Endothelial cell (in vitro differentiated cells): Measurements from ENCODE around the gene RHBDL3. TPM values are rescaled to one million over a fixed set of nuclear protein-coding genes. Genes with fewer than 3 reads are reported as not detected.

ENCODE experiments used
- DNase-seq: peaks from one replicate; pipeline ENCODE4 v3.0.0; 2021; ENCODE audit warnings: low spot score
- H3K27ac Mint-ChIP-seq: one replicate; pipeline ENCODE4 v1.8.0; 2021; ENCODE audit warnings: mixed read lengths, inconsistent platforms; ENCODE audit not compliant: unreplicated experiment
- H3K27me3 Mint-ChIP-seq: one replicate; pipeline ENCODE4 v1.8.0; 2021; ENCODE audit warnings: mild to moderate bottlenecking, moderate library complexity, mixed read lengths, inconsistent platforms; ENCODE audit not compliant: unreplicated experiment
- H3K36me3 Mint-ChIP-seq: one replicate; pipeline ENCODE4 v1.8.0; 2021; ENCODE audit warnings: mild to moderate bottlenecking, low read depth, mixed read lengths, inconsistent platforms; ENCODE audit not compliant: unreplicated experiment
- H3K4me1 Mint-ChIP-seq: one replicate; pipeline ENCODE4 v1.8.0; 2021; ENCODE audit warnings: mild to moderate bottlenecking, mixed read lengths, inconsistent platforms; ENCODE audit not compliant: unreplicated experiment
- H3K4me3 Mint-ChIP-seq: one replicate; pipeline ENCODE4 v1.8.0; 2021; ENCODE audit warnings: mild to moderate bottlenecking, mixed read lengths, inconsistent platforms; ENCODE audit not compliant: unreplicated experiment
- H3K9me3 Mint-ChIP-seq: one replicate; pipeline ENCODE4 v1.8.0; 2021; ENCODE audit warnings: mixed read lengths, inconsistent platforms; ENCODE audit not compliant: unreplicated experiment
- CTCF ChIP-seq: fragments of 200-600 bp; sonication (generic); IDR thresholded peaks from one replicate; pipeline ENCODE4 v1.5.0; 2021; ENCODE audit warnings: antibody characterized with exemption; ENCODE audit not compliant: unreplicated experiment
- total RNA-seq: library from RNA; stranded (reverse); fragmentation: NEBNext Ultra II Directional; extraction: Animal tissue kit (Norgen Biotek cat#: 25700); gene quantifications from one replicate; pipeline ENCODE4 v1.2.1, GENCODE V29; 2021; ENCODE audit not compliant: unreplicated experiment

RHBDL3 gene
- total RNA-seq, 1 donor from 2014 or later, result 1.7 TPM

- no peak overlapping the region for H3K4me3 Mint-ChIP-seq
- DNase-seq, result no peak
- H3K36me3 Mint-ChIP-seq, result no peaks in the 10 kb centered on the region
- H3K27ac Mint-ChIP-seq, result no peak overlapping the region
- no peaks in the 10 kb centered on the region for H3K27me3 Mint-ChIP-seq
- TF ChIP-seq CTCF, result no peak
- H3K9me3 Mint-ChIP-seq, result no peaks in the 10 kb centered on the region
- peaks cover 12% of the 10 kb centered on the region for H3K4me1 Mint-ChIP-seq
These were observed 33.3 kb downstream of the RHBDL3 start for GRCh38 chr17:32298721-32299579.

- no peak for TF ChIP-seq CTCF
- H3K27me3 Mint-ChIP-seq, result no peaks in the 10 kb centered on the region
- H3K4me3 Mint-ChIP-seq, result no peak overlapping the region
- H3K4me1 Mint-ChIP-seq, result peaks cover 17% of the 10 kb centered on the region
- no peak overlapping the region for H3K27ac Mint-ChIP-seq
- no peak for DNase-seq
- H3K9me3 Mint-ChIP-seq, result no peaks in the 10 kb centered on the region
- no peaks in the 10 kb centered on the region for H3K36me3 Mint-ChIP-seq
These were observed 34.0 kb downstream of the RHBDL3 start for GRCh38 chr17:32299580-32300164.

- peaks cover 24% of the 10 kb centered on the region for H3K4me1 Mint-ChIP-seq
- no peak overlapping the region for H3K27ac Mint-ChIP-seq
- no peak for TF ChIP-seq CTCF
- no peaks in the 10 kb centered on the region for H3K27me3 Mint-ChIP-seq
- H3K36me3 Mint-ChIP-seq, result no peaks in the 10 kb centered on the region
- no peak for DNase-seq
- H3K4me3 Mint-ChIP-seq, result no peak overlapping the region
- H3K9me3 Mint-ChIP-seq, result no peaks in the 10 kb centered on the region
These were observed 36.4 kb downstream of the RHBDL3 start for GRCh38 chr17:32302037-32302436.

- Mint-ChIP-seq H3K4me3 (no peak overlapping the region), H3K9me3 (no peaks in the 10 kb centered on the region), H3K27ac (no peak overlapping the region), H3K27me3 (no peaks in the 10 kb centered on the region), H3K36me3 (no peaks in the 10 kb centered on the region), H3K4me1 (peaks cover 35% of the 10 kb centered on the region)
- DNase-seq, result no peak
- TF ChIP-seq CTCF, result no peak
These were observed 37.4 kb downstream of the RHBDL3 start for GRCh38 chr17:32302860-32303649.
